Ovary (tissue), 9 donors: Measurements from ENCODE around the gene NGF. TPM values are rescaled to one million over a fixed set of nuclear protein-coding genes. Genes with fewer than 3 reads are reported as not detected.
A peak's percentile ranks its signal among the peaks of the same experiment; 100 is the strongest.

Experiments
- DNase-seq, 5 donors: peaks; one replicate each; pipeline ENCODE4 v3.0.0-alpha.2; 2019 to 2020
- H3K27ac ChIP-seq, 2 donors: fragments of 200-600 bp; one replicate each; pipeline versions ENCODE4 v1.5.1 to v1.8.0; 2019 to 2022
- H3K27me3 ChIP-seq: fragments of 200-600 bp; one replicate; pipeline ENCODE4 v1.8.0; 2022
- H3K36me3 ChIP-seq: fragments of 200-600 bp; sonication (generic); one replicate; pipeline ENCODE4 v1.5.1; 2019
- H3K4me1 ChIP-seq: one replicate; pipeline ENCODE4 v1.8.1; 2013; ENCODE audit warnings: mild to moderate bottlenecking, moderate library complexity; ENCODE audit not compliant: insufficient read depth
- H3K4me3 ChIP-seq: fragments of 200-600 bp; sonication (generic); one replicate; pipeline ENCODE4 v1.5.1; 2017
- H3K9me3 ChIP-seq, 2 donors: fragments of 200-600 bp in 1 of 2; sonication (generic) in 1 of 2; one replicate each; pipeline versions ENCODE4 v1.5.1 to v1.8.1; 2013 to 2019; ENCODE audit warnings: mild to moderate bottlenecking in 1 of 2, moderate library complexity in 1 of 2
- EP300 ChIP-seq: sonication (generic); formaldehyde crosslinking; IDR thresholded peaks from one replicate; pipeline ENCODE4 v1.6.1; 2017; ENCODE audit warnings: antibody characterized with exemption
- POLR2A ChIP-seq: fragments of 450-650 bp; IDR thresholded peaks from one replicate; pipeline ENCODE4 v1.6.1; 2017; ENCODE audit warnings: antibody characterized with exemption, mild to moderate bottlenecking, moderate library complexity
- WGBS, 3 donors: extraction: QIAGEN DNeasy Blood & Tissue Kit in 1 of 3; methylation state at CpG; one replicate each; pipeline versions ENCODE4 v1.1.5 to v1.1.7; 2013 to 2017; 5-methylcytosine and 5-hydroxymethylcytosine counted together
- intact Hi-C, 4 donors: fragments of 100-400 bp; cut with DNase I; formaldehyde crosslinking; loops; one replicate each; pipeline versions ENCODE4 v1.11.0 to v1.15.1; 2022 to 2023
- polyA plus RNA-seq, 2 donors: library from polyadenylated mRNA; stranded (reverse); fragments of 200-250 nt in 1 of 2; fragments of 350-450 nt in 1 of 2; fragmentation: Illumina TruSeq in 1 of 2; extraction: RNeasy Lipid Tissue Mini Kit (QIAGEN cat#74804) in 1 of 2; gene quantifications; one replicate each; pipeline ENCODE4 v1.2.3, GENCODE V29; 2013 to 2014
- total RNA-seq, 7 donors: library from RNA; depleted of rRNA in 2 of 7; stranded (reverse); fragments of >200 nt in 2 of 7; fragmentation: NEBNext Ultra II Directional in 3 of 7; extraction: Animal tissue kit (Norgen Biotek cat#: 25700) in 3 of 7; gene quantifications; one replicate each; pipeline versions ENCODE4 v1.1.0 to v1.2.4, GENCODE V29; 2016 to 2023
- TF ChIP-seq, protein P1 (sequence below), 3 donors: fragments of 450-650 bp in 2 of 3; fragments of 200-600 bp in 1 of 3; IDR thresholded peaks; one replicate each; pipeline versions ENCODE4 v1.5.1 to v1.8.0; 2016 to 2022; ENCODE audit warnings: antibody characterized with exemption in 3 of 3, mild to moderate bottlenecking in 1 of 3
- donor health status: DM: no; HTN: no; CAD: no; lungs with moderate emphysema.
- donor health status: DM: no; HTN: no; CAD: no.
- donor health status: Bipolar disorder and iron deficiency.
- donor health status: DM: yes; HTN: yes; CAD: no.
- donor health status: DM: no; HTN: no; CAD: no.
- donor health status: DM: yes; HTN: yes; CAD: no.

The NGF gene
- total and polyA plus RNA-seq, 9 donors: 3.0 to 43.4 (median 14.1) TPM

DNA sequence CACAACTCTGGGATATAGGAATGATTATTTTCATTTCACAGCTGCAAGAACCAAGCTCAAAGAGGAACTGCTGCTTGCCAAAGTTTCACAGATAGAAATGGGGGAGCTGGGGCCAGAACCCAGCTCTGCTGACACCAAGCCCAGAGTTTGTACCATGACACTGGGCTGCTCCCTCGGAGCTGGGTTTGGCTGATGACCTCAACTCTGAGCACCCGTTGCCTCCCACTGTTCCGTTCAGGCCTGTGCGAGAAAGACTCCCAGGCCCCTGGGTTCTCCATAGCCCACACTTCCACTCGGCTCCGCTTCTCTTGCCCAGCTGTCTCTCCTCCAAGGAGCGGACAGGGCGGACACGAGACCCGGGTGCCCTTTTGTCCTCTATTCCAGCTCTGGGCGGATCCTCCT lies 55.2 kb downstream of the NGF start:
- Histone ChIP-seq H3K4me3 (no peak overlapping the region), H3K27ac (peak overlapping the region; percentile 92 to 97), H3K36me3 (no peaks in the 10 kb centered on the region), H3K9me3 (no peaks in the 10 kb centered on the region), H3K4me1 (peaks cover 22% of the 10 kb centered on the region), H3K27me3 (no peaks in the 10 kb centered on the region)
- peak; percentile 87 to 94 (median 90) for DNase-seq
- 1 to 9% (median 8%) methylated on average over 11 of the region's 11 CpGs for WGBS, 3 donors
- TF ChIP-seq POLR2A (peak; percentile 44), EP300 (no peak)
- intact Hi-C loops: loop anchor here in 1 of 4 donors (10.0 kb wide), 1 partner anchor 52 kb away; the partner anchor contains the start of gene NGF

GRCh38 chr1:115281143-115281542 lies 56.9 kb downstream of the NGF start:
- no peaks in the 10 kb centered on the region for H3K27me3 ChIP-seq
- no peak for TF ChIP-seq POLR2A
- no peak for TF ChIP-seq EP300
- TF ChIP-seq, protein P1, sequence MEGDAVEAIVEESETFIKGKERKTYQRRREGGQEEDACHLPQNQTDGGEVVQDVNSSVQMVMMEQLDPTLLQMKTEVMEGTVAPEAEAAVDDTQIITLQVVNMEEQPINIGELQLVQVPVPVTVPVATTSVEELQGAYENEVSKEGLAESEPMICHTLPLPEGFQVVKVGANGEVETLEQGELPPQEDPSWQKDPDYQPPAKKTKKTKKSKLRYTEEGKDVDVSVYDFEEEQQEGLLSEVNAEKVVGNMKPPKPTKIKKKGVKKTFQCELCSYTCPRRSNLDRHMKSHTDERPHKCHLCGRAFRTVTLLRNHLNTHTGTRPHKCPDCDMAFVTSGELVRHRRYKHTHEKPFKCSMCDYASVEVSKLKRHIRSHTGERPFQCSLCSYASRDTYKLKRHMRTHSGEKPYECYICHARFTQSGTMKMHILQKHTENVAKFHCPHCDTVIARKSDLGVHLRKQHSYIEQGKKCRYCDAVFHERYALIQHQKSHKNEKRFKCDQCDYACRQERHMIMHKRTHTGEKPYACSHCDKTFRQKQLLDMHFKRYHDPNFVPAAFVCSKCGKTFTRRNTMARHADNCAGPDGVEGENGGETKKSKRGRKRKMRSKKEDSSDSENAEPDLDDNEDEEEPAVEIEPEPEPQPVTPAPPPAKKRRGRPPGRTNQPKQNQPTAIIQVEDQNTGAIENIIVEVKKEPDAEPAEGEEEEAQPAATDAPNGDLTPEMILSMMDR (IDR thresholded peaks at IDR 0.05): no peak
- intact Hi-C loops: loop anchor here in 2 of 4 donors (2.0 to 10.0 kb wide), 2 partner anchors 50 to 54 kb away; partner anchors contain the start of gene NGF (in 1 of the 2)
- H3K9me3 ChIP-seq: no peaks in the 10 kb centered on the region
- no peak overlapping the region for H3K4me3 ChIP-seq
- 96 to 100% (median 99%) methylated on average over 2 of the region's 2 CpGs for WGBS, 3 donors
- H3K36me3 ChIP-seq: no peaks in the 10 kb centered on the region
- H3K27ac ChIP-seq: peak overlapping the region in 1 of 2 donors; percentile 97
- peaks cover 22% of the 10 kb centered on the region for H3K4me1 ChIP-seq
- DNase-seq: no peak

DNA sequence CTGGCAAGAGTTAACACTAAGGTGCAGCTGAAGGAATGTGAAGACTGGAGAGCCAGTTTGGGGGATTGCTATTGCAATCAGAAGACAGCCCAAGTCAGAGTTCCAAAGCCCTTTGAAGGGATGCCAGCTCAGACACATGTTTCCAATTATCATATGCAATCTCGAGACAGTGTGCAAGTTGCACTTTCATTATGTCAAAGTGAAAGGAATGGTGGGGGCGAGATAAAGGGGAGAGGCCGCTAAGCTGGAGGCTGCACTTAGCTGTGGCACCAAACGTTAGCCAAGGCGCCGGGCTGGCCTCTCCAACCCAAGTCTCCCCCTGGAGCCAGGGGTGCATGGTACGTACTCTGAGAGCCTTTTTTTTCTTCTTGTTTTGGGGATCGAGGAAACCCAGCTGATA lies 58.0 kb downstream of the NGF start:
- Histone ChIP-seq H3K9me3 (no peaks in the 10 kb centered on the region), H3K27me3 (no peaks in the 10 kb centered on the region), H3K27ac (no peak overlapping the region), H3K4me3 (no peak overlapping the region), H3K36me3 (no peaks in the 10 kb centered on the region), H3K4me1 (peaks cover 22% of the 10 kb centered on the region)
- WGBS, 3 donors: 40 to 58% (median 54%) methylated on average over 8 of the region's 8 CpGs
- intact Hi-C loops: loop anchor here in 2 of 4 donors (2.0 to 10.0 kb wide), 2 partner anchors 51 to 55 kb away; partner anchors contain the start of gene NGF (in 1 of the 2)
- TF ChIP-seq EP300: no peak
- TF ChIP-seq, protein P1 (IDR thresholded peaks at IDR 0.05): no peak
- TF ChIP-seq POLR2A: no peak
- DNase-seq: no peak

DNA sequence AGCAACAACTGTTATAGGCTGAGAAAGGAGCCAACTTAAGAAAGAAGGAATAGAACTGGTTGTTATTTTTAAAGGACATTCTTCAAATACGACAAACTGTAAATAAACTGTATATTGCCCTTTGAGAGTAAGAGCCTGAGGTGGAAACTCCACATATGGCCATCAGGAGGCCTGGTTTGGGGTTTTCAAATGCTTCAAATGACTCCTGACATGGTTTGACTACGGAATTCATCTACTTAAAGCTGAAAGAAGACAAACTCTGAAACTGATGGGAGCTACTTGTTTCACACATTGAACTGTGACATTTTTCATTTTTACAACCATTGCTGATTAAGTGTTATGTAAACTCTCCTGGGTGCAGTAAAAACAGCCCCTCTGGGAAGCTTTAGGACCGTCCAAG lies 59.8 kb downstream of the NGF start:
- intact Hi-C loops: loop anchor here in 1 of 4 donors (5.0 kb wide), 1 partner anchor 489 kb away; the partner anchor contains the start of gene CASQ2
- TF ChIP-seq, protein P1 (IDR thresholded peaks at IDR 0.05): no peak
- no peak for TF ChIP-seq EP300
- TF ChIP-seq POLR2A: no peak
- H3K27ac ChIP-seq: peak overlapping the region in 1 of 2 donors; percentile 32

GRCh38 chr1:115277276-115277675 lies 60.8 kb downstream of the NGF start:
- Histone ChIP-seq H3K27me3 (no peaks in the 10 kb centered on the region), H3K4me3 (no peak overlapping the region), H3K9me3 (no peaks in the 10 kb centered on the region), H3K36me3 (no peaks in the 10 kb centered on the region), H3K27ac (no peak overlapping the region), H3K4me1 (peaks cover 9% of the 10 kb centered on the region)
- peak in 1 of 5 donors; percentile 59 for DNase-seq
- 47 to 73% (median 51%) methylated on average over 2 of the region's 2 CpGs for WGBS, 3 donors
- TF ChIP-seq EP300 (no peak), POLR2A (no peak)
- TF ChIP-seq, protein P1 (IDR thresholded peaks at IDR 0.05): no peak
- intact Hi-C loops: loop anchor here in 1 of 4 donors (5.0 kb wide), 1 partner anchor 490 kb away; the partner anchor contains the start of gene CASQ2

More for the DNA sequence above, 59.8 kb downstream of the NGF start:
- no peaks in the 10 kb centered on the region for H3K9me3 ChIP-seq
- no peaks in the 10 kb centered on the region for H3K27me3 ChIP-seq
- DNase-seq: no peak
- H3K36me3 ChIP-seq: no peaks in the 10 kb centered on the region
- WGBS, 3 donors: 35 to 44% (median 39%) methylated on average over 3 of the region's 3 CpGs
- no peak overlapping the region for H3K4me3 ChIP-seq
- H3K4me1 ChIP-seq: peaks cover 10% of the 10 kb centered on the region
